ENCODE results near the gene ZNF581.

- peak; percentile 87 for TF ChIP-seq ELF4 (IDR thresholded peaks at IDR 0.05)
- no peak for TF ChIP-seq SUZ12 (IDR thresholded peaks at IDR 0.05)
- no peak for TF ChIP-seq FOXM1 (IDR thresholded peaks at IDR 0.05; ENCODE audit: borderline replicate concordance)
- TF ChIP-seq HDGF (IDR thresholded peaks at IDR 0.05; ENCODE audit: borderline replicate concordance) = no peak
- TF ChIP-seq CTBP1 (IDR thresholded peaks at IDR 0.05; ENCODE audit: borderline replicate concordance) = no peak
- peak; percentile 51 for TF ChIP-seq L3MBTL2 (conservative IDR thresholded peaks at IDR 0.05)
These were observed 10.3 kb downstream of the ZNF581 start for GRCh38 chr19:55653651-55654322.

Data from HEK293T (cell line).